ENCODE results near the gene PRKAR2A. TPM values are rescaled to one million over a fixed set of nuclear protein-coding genes. Genes with fewer than 3 reads are reported as not detected.

PRKAR2A gene
- polyA plus RNA-seq, 2 of the 4 experiments (the other 2 are of a cell fraction), result 15.3 to 17.2 TPM

GRCh38 chr3:48702320-48702920 is 145.3 kb downstream of the PRKAR2A start:
- CTCF ChIA-PET, result interaction anchor here (0.9 kb wide), 1 partner anchor 8 kb away, joined by 4 read pairs; no protein-coding TSS in a partner anchor
- ATAC-seq (no peak), DNase-seq (ENCODE audit: low read depth in 1 of 2, low spot score in 1 of 2) (no peak), FAIRE-seq (no peak)
- Histone ChIP-seq H3K27ac (no peak overlapping the region), H3K4me3 (no peak overlapping the region), H3K4me2 (no peak overlapping the region), H3K9me3 (no peaks in the 10 kb centered on the region), H3K4me1 (peaks cover 12% of the 10 kb centered on the region; the same call in 1 of the 3 replicates)
- POLR2A ChIA-PET, result no interaction called here
- no peak for TF ChIP-seq JUNB (IDR thresholded peaks at IDR 0.05)
- no peak for TF ChIP-seq RAD21 (conservative IDR thresholded peaks at IDR 0.05 in 1 of 2, IDR thresholded peaks at IDR 0.05 in 1 of 2)
- no peak for TF ChIP-seq RNF2 (IDR thresholded peaks at IDR 0.05; ENCODE audit: borderline replicate concordance, low read depth)
- TF ChIP-seq RCOR1 (IDR thresholded peaks at IDR 0.05; ENCODE audit: low read depth, low read length), result no peak
- 95% methylated on average over 6 of the region's 6 CpGs for WGBS (ENCODE audit: missing lambda C conversion rate)

DNA sequence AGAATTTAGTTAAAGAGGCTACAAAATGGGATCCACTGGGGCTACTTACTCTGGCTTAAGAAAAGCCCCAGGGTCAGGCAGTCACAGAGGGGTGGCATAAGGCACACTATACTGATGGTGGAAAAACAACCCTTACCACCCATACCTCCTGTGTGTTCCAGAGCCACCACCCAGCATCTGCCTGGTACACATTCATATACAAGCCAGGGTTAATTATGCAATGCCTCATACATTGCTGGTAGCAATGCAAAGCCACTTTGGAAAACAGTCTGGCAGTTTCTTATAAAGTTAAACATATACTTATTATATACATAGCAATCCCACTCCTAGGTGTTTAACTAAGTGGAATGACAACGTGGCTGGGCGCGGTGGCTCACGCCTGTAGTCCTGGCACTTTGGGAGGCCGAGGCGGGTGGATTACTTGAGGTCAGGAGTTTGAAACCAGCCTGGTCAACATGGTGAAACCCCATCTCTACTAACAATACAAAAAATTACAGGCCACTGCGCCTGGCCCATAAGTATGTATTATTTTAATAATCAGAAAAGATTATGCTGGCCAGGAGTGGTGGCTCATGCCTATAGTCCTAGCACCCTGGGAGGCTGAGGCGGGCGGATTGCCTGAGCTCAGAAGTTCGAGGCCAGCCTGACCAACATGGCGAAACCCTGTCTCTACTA is 146.8 kb downstream of the PRKAR2A start:
- TF ChIP-seq RARB (CRISPR knock-in tag; IDR thresholded peaks at IDR 0.05) (no peak), ZFP36 (IDR thresholded peaks at IDR 0.05; ENCODE audit: borderline replicate concordance, partially characterized antibody) (no peak), NPAS2 (CRISPR knock-in tag; IDR thresholded peaks at IDR 0.05; ENCODE audit: borderline replicate concordance) (no peak), TFCP2L1 (CRISPR knock-in tag; IDR thresholded peaks at IDR 0.05) (no peak), MYC (IDR thresholded peaks at IDR 0.05; ENCODE audit: borderline replicate concordance, low read length) (no peak), CHD2 (IDR thresholded peaks at IDR 0.05; ENCODE audit: low read length, partially characterized antibody) (no peak)
- TF ChIP-seq, protein P1, sequence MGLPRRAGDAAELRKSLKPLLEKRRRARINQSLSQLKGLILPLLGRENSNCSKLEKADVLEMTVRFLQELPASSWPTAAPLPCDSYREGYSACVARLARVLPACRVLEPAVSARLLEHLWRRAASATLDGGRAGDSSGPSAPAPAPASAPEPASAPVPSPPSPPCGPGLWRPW (IDR thresholded peaks at IDR 0.05), result no peak
- TF ChIP-seq, protein P2, sequence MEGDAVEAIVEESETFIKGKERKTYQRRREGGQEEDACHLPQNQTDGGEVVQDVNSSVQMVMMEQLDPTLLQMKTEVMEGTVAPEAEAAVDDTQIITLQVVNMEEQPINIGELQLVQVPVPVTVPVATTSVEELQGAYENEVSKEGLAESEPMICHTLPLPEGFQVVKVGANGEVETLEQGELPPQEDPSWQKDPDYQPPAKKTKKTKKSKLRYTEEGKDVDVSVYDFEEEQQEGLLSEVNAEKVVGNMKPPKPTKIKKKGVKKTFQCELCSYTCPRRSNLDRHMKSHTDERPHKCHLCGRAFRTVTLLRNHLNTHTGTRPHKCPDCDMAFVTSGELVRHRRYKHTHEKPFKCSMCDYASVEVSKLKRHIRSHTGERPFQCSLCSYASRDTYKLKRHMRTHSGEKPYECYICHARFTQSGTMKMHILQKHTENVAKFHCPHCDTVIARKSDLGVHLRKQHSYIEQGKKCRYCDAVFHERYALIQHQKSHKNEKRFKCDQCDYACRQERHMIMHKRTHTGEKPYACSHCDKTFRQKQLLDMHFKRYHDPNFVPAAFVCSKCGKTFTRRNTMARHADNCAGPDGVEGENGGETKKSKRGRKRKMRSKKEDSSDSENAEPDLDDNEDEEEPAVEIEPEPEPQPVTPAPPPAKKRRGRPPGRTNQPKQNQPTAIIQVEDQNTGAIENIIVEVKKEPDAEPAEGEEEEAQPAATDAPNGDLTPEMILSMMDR (IDR thresholded peaks at IDR 0.05), result no peak
- ChIA-PET CTCF (interaction anchor here (0.6 kb wide), 1 partner anchor 152 kb away, joined by 3 read pairs; no protein-coding TSS in a partner anchor), POLR2A (interaction anchor here (0.6 to 0.7 kb wide), 2 partner anchors 218 to 422 kb away, joined by 3 to 6 read pairs; partner anchors contain the start of gene ARIH2)
- ATAC-seq (no peak), DNase-seq (ENCODE audit: low read depth in 1 of 2, low spot score in 1 of 2) (no peak), FAIRE-seq (no peak)
- H3K4me1 ChIP-seq, result peaks cover 21% of the 10 kb centered on the region
- H3K4me2 ChIP-seq, result no peak overlapping the region
- 89% methylated on average over 11 of the region's 11 CpGs for WGBS (ENCODE audit: missing lambda C conversion rate)
- H3K27ac ChIP-seq, result no peak overlapping the region
- no peaks in the 10 kb centered on the region for H3K9me3 ChIP-seq
- no peak overlapping the region for H3K4me3 ChIP-seq

GRCh38 chr3:48698891-48699290 is 148.8 kb downstream of the PRKAR2A start:
- Histone ChIP-seq H3K4me1 (peaks cover 37% of the 10 kb centered on the region), H3K9me3 (no peaks in the 10 kb centered on the region), H3K4me3 (no peak overlapping the region), H3K4me2 (no peak overlapping the region), H3K27ac (no peak overlapping the region)
- POLR2A ChIA-PET, result no interaction called here
- CTCF ChIA-PET, result interaction anchor here (0.9 to 1.0 kb wide), 3 partner anchors 10 to 41 kb away, joined by 3 read pairs; partner anchors contain the start of gene NCKIPSD
- DNase-seq (ENCODE audit: low read depth in 1 of 2, low spot score in 1 of 2) (no peak), ATAC-seq (no peak), FAIRE-seq (no peak)
- no peak for TF ChIP-seq NPAS2 (CRISPR knock-in tag; IDR thresholded peaks at IDR 0.05; ENCODE audit: borderline replicate concordance)
- TF ChIP-seq ZC3H11A (IDR thresholded peaks at IDR 0.05), result no peak
- no peak for TF ChIP-seq RFX5 (IDR thresholded peaks at IDR 0.05)
- no peak for TF ChIP-seq JUN (IDR thresholded peaks at IDR 0.05)
- TF ChIP-seq HOXA7 (CRISPR knock-in tag; IDR thresholded peaks at IDR 0.05), result no peak
- TF ChIP-seq, protein P3, sequence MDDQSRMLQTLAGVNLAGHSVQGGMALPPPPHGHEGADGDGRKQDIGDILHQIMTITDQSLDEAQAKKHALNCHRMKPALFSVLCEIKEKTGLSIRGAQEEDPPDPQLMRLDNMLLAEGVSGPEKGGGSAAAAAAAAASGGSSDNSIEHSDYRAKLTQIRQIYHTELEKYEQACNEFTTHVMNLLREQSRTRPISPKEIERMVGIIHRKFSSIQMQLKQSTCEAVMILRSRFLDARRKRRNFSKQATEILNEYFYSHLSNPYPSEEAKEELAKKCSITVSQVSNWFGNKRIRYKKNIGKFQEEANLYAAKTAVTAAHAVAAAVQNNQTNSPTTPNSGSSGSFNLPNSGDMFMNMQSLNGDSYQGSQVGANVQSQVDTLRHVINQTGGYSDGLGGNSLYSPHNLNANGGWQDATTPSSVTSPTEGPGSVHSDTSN (IDR thresholded peaks at IDR 0.05), result no peak
- TF ChIP-seq, protein P4, sequence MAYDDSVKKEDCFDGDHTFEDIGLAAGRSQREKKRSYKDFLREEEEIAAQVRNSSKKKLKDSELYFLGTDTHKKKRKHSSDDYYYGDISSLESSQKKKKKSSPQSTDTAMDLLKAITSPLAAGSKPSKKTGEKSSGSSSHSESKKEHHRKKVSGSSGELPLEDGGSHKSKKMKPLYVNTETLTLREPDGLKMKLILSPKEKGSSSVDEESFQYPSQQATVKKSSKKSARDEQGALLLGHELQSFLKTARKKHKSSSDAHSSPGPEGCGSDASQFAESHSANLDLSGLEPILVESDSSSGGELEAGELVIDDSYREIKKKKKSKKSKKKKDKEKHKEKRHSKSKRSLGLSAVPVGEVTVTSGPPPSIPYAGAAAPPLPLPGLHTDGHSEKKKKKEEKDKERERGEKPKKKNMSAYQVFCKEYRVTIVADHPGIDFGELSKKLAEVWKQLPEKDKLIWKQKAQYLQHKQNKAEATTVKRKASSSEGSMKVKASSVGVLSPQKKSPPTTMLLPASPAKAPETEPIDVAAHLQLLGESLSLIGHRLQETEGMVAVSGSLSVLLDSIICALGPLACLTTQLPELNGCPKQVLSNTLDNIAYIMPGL (CRISPR knock-in tag; IDR thresholded peaks at IDR 0.05; ENCODE audit: borderline replicate concordance), result no peak
- no peak for TF ChIP-seq SMC3 (IDR thresholded peaks at IDR 0.05)
- TF ChIP-seq NR3C1 (IDR thresholded peaks at IDR 0.05), result no peak
- TF ChIP-seq, protein P5, sequence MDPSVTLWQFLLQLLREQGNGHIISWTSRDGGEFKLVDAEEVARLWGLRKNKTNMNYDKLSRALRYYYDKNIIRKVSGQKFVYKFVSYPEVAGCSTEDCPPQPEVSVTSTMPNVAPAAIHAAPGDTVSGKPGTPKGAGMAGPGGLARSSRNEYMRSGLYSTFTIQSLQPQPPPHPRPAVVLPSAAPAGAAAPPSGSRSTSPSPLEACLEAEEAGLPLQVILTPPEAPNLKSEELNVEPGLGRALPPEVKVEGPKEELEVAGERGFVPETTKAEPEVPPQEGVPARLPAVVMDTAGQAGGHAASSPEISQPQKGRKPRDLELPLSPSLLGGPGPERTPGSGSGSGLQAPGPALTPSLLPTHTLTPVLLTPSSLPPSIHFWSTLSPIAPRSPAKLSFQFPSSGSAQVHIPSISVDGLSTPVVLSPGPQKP (IDR thresholded peaks at IDR 0.05; ENCODE audit: low read depth, low read length), result no peak
- TF ChIP-seq, protein P6, sequence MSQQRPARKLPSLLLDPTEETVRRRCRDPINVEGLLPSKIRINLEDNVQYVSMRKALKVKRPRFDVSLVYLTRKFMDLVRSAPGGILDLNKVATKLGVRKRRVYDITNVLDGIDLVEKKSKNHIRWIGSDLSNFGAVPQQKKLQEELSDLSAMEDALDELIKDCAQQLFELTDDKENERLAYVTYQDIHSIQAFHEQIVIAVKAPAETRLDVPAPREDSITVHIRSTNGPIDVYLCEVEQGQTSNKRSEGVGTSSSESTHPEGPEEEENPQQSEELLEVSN (IDR thresholded peaks at IDR 0.05; ENCODE audit: borderline replicate concordance, low read depth), result no peak
- WGBS (ENCODE audit: missing lambda C conversion rate), result 95% methylated on average over 8 of the region's 8 CpGs
